Middle frontal gyrus (tissue), 1 donor: ENCODE measurements around the gene MARVELD1.
"Not testable (repeated sequence)": the region's sequence is repeated elsewhere in the genome, so short reads cannot be mapped to it uniquely, and the experiment has no call there.

Source experiments
- DNase-seq: peaks from one replicate; pipeline ENCODE4 v3.0.0-alpha.2; 2015; ENCODE audit warnings: low spot score; ENCODE audit errors: extremely low spot score

MARVELD1 gene

DNA sequence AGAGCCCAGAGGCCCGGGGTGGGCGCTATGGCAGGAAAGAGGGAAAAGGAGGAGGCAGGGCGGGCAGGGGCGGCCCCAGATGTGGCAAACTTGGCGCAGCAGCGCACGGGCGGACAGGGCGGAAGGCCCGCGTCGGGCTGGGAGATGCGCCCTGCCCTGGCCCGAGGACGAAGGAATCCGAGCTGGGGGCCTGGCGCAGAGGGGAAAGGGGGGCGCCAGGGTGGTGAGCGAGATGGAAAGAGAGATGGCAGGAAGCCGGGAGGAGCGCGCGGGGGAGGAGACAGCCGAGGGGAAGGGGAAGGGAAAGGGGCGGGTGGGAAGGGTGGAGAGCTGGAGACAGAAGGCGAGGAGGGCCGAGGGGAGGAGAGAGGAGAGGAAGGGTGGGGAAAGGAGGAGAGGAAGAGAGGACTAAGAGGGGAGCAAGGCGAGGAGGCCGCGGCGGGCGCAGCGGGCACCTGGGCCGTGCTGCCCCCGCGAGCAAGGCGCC is at the start of gene MARVELD1:
Gene MARVELD1 (plus strand): TSS at position 392 of the 487 bp plus-strand sequence. CDS start 147 bp downstream, outside the sequence.
- no peak for DNase-seq

GRCh38 chr10:97664282-97664850 is 49.2 kb upstream of the MARVELD1 start:
- no peak for DNase-seq

GRCh38 chr10:97666992-97667391 is 46.5 kb upstream of the MARVELD1 start:
- DNase-seq: no peak

- no peak for DNase-seq
Measured at GRCh38 chr10:97667463-97667862, 46.1 kb upstream of the MARVELD1 start.

- no peak for DNase-seq
Measured at GRCh38 chr10:97669571-97669970, 44.0 kb upstream of the MARVELD1 start.

GRCh38 chr10:97673736-97674525 is 39.6 kb upstream of the MARVELD1 start:
- no peak for DNase-seq

GRCh38 chr10:97675222-97675621 is 38.3 kb upstream of the MARVELD1 start:
- DNase-seq: no peak

- DNase-seq: no peak
Measured at GRCh38 chr10:97676770-97677581, 36.6 kb upstream of the MARVELD1 start.

- DNase-seq: no peak
Measured at GRCh38 chr10:97679594-97679993, 33.9 kb upstream of the MARVELD1 start.

- DNase-seq: no peak
Measured at GRCh38 chr10:97682042-97682441, 31.5 kb upstream of the MARVELD1 start.

- no peak for DNase-seq
Measured at GRCh38 chr10:97683556-97684367, 29.8 kb upstream of the MARVELD1 start.

GRCh38 chr10:97684368-97684713 is 29.2 kb upstream of the MARVELD1 start:
- DNase-seq: not testable (repeated sequence)

DNA sequence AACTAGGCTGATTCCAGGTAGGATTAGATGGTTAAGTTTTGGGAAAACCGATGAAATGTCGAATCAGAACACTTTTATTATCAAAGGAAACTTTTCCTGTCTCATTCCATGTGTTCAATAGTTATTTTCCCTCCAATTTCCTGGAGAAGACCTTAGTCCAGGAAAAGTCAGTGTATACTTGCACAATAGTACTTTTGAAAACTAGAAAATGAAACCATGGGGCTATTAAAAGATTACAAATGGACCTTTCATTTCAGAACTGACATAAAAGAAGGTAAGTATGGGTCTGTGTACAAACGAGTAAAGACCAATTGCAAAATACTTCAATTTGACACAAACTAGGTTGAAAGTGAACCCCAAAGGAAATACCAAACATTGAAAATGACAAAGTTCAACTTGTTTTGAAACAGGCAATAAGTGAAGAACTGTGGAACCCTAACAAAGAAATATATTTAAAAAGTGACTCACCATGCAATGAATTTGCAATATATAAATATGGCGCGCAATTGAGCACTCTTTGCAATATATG is 28.6 kb upstream of the MARVELD1 start:
- no peak for DNase-seq

- DNase-seq: no peak
Measured at GRCh38 chr10:97685395-97685958, 28.1 kb upstream of the MARVELD1 start.

DNA sequence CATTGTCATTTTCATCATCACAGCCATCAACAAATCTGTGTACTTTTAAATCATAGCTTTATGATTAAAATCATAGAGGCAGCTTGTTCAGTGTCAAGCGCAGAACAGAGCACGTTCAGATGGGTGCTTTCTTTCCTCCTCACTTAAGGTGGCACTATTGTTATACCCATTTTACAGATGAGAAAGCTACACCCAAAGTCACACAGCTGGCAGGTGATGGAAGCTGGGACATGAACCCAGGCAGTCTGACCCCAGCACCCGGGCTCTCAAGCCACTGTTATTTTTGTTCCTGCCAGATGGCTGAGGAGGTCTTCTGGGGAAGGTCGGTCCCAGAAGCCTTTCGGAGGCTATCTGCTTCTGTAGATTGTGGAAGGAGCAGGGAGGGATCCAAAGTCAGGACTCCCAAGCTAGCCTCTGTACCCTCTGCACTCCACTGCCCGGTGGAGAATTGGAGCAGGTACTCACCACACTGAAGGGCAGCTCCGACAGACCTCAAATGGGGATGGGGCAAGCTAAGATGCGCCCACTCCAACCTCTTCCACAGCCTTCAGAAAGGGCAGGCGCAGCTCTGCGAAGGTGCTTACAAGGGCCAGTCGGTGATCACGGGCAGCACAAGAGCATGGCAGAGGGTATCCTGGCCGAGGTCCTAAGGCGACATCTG is 27.1 kb upstream of the MARVELD1 start:
- no peak for DNase-seq

DNA sequence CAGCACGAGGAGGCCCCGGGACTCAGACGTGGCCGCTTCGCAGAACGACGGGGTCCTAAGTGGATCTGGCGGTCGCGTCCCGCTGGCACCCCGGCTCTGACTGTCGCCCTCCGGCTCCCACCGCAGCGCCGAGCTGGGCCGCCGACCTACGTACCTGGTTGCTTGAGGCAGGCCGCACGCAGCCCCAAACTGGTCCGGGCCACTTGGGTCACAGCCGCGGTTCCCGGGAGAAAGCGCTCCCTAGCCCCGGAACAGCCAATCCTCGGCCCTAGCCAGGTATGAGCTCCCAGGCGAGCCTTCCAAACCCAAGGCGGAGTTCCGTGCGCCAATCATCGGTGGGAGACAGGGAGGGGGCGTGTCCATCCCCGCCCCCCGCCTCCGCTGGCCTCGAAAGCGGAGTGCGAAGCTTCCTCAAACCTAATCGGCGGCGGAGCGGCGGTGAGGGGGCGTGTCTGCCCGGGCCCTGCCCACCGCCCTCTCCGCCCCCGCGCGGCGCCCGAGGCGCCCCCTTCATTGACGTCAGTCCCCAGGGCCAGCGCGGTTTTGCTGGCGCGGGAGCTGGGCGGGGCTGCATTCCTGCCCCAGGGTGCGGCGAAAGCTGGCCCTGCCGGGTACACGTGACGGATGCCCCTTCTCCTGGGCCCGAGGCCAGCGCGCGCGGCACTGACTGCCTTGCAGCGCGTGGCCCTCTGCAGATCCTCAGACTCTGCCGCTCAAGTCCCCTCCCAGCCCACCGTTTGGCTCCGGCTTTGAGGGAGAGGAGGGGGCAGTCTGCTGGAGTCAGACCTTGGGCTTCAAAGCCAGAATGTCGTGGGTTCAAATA is 26.4 kb upstream of the MARVELD1 start, which contains the start of gene AVPI1:
Gene AVPI1 (minus strand): TSS at position 280 of the 823 bp plus-strand sequence. CDS start 7,336 bp downstream, outside the sequence.
- peak; percentile 84 for DNase-seq

DNA sequence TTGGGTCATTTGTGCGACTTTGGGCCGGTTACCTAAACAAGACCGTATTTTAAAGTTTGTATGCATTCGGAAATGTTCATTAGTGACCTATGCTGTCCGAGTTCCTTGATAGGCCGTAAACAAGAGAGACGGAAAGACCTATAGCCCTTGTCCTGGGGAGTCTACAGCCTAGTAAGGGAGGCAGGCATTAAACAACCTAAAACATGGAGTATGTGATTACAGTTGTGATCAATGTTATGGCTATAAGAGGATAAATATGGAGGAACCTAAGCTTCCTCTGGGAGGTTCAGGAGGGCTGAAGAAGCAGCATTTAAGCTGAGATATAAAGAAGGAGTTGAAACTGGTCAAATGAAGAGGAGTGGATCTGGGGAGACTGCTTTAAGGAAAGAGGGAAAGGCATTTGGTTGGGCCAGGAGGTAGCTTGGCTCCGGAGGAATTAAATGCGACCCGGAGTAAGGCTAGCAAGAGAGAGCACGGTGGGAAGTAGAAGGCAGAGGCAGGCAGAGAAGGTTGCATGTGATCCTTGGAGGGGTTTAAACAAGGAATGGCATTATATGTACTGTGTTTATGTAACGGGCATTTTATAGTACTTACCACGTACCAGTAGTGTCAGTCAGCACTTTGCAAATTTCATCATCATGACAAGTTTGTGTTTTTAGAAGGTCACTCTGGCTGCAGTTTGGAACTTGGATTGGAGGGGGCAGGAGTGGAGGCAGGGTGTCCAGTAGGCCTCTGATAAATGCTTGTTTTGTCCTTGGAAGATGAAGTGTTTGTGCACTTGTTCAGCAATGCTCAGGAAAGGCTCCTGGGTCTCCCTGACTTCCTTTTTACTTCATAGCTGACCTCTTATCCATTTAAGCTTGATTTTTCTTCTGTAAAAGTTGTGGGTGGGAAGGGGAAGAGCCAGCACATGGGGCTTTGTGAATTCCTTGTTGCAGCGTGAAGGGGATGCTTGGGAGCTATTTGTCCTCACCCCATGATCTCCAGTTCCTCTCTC is 25.4 kb upstream of the MARVELD1 start:
- no peak for DNase-seq

DNA sequence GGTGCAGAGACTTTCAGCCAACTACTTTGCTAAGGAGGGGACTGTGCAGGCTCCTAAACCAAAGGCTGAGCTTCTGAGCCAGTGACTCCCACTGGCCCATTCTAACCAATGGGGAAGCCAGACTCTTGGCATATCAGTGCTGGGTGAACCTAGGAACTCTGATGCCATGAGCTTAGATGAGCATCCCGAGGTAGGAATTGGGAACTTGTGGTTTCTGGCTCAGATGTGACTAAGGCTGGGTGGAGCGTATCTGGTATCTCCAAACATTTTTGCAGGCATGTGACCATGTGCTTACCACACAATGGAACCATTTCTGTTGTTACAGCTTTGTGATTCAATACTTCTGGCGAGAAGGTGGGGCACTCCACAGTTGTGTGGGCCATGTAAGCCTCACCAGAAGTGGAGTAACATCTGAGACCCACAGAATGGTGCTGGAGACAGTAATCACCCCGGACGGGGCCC is 23.9 kb upstream of the MARVELD1 start:
- DNase-seq: no peak
